ENCODE results near the gene SFI1.

Gene SFI1

GRCh38 chr22:31603081-31603525 lies 106.8 kb downstream of the SFI1 start:
- 0 out of 2 replicates have a peak, but pooled peaks cover 10% of the 10 kb centered on the region for H3K36me3 ChIP-seq (ENCODE audit: low read depth)
- no peak overlapping the region for H3K4me3 ChIP-seq (ENCODE audit: severe bottlenecking)
- no peaks in the 10 kb centered on the region for H3K9me3 ChIP-seq (ENCODE audit: severe bottlenecking)
- TF ChIP-seq, protein P1, sequence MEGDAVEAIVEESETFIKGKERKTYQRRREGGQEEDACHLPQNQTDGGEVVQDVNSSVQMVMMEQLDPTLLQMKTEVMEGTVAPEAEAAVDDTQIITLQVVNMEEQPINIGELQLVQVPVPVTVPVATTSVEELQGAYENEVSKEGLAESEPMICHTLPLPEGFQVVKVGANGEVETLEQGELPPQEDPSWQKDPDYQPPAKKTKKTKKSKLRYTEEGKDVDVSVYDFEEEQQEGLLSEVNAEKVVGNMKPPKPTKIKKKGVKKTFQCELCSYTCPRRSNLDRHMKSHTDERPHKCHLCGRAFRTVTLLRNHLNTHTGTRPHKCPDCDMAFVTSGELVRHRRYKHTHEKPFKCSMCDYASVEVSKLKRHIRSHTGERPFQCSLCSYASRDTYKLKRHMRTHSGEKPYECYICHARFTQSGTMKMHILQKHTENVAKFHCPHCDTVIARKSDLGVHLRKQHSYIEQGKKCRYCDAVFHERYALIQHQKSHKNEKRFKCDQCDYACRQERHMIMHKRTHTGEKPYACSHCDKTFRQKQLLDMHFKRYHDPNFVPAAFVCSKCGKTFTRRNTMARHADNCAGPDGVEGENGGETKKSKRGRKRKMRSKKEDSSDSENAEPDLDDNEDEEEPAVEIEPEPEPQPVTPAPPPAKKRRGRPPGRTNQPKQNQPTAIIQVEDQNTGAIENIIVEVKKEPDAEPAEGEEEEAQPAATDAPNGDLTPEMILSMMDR (IDR thresholded peaks at IDR 0.05; ENCODE audit: poor library complexity, severe bottlenecking) = no peak
- H3K27me3 ChIP-seq (ENCODE audit: insufficient read depth, poor library complexity, severe bottlenecking) = no peaks in the 10 kb centered on the region
- DNase-seq (ENCODE audit: low spot score) = peak; percentile 8
- no peak for ATAC-seq (ENCODE audit: low read depth)
- no peaks in the 10 kb centered on the region for H3K4me1 ChIP-seq (ENCODE audit: insufficient read depth, poor library complexity, severe bottlenecking)
- no peak overlapping the region for H3K27ac ChIP-seq (ENCODE audit: poor library complexity, severe bottlenecking)

GRCh38 chr22:31603574-31603973 lies 107.2 kb downstream of the SFI1 start:
- DNase-seq (ENCODE audit: low spot score) (peak; percentile 25), ATAC-seq (ENCODE audit: low read depth) (no peak)
- H3K9me3 ChIP-seq (ENCODE audit: severe bottlenecking) = no peaks in the 10 kb centered on the region
- H3K27ac ChIP-seq (ENCODE audit: poor library complexity, severe bottlenecking) = no peak overlapping the region
- TF ChIP-seq, protein P1 (IDR thresholded peaks at IDR 0.05; ENCODE audit: poor library complexity, severe bottlenecking) = no peak
- H3K27me3 ChIP-seq (ENCODE audit: insufficient read depth, poor library complexity, severe bottlenecking) = no peaks in the 10 kb centered on the region
- H3K4me1 ChIP-seq (ENCODE audit: insufficient read depth, poor library complexity, severe bottlenecking) = no peaks in the 10 kb centered on the region
- 0 out of 2 replicates have a peak, but pooled peaks cover 10% of the 10 kb centered on the region for H3K36me3 ChIP-seq (ENCODE audit: low read depth)
- H3K4me3 ChIP-seq (ENCODE audit: severe bottlenecking) = no peak overlapping the region

GRCh38 chr22:31604137-31604705 lies 107.9 kb downstream of the SFI1 start:
- Histone ChIP-seq H3K4me3 (ENCODE audit: severe bottlenecking) (no peak overlapping the region), H3K27me3 (ENCODE audit: insufficient read depth, poor library complexity, severe bottlenecking) (no peaks in the 10 kb centered on the region), H3K27ac (ENCODE audit: poor library complexity, severe bottlenecking) (no peak overlapping the region), H3K4me1 (ENCODE audit: insufficient read depth, poor library complexity, severe bottlenecking) (no peaks in the 10 kb centered on the region), H3K36me3 (ENCODE audit: low read depth) (0 out of 2 replicates have a peak, but pooled peaks cover 10% of the 10 kb centered on the region), H3K9me3 (ENCODE audit: severe bottlenecking) (no peaks in the 10 kb centered on the region)
- TF ChIP-seq, protein P1 (IDR thresholded peaks at IDR 0.05; ENCODE audit: poor library complexity, severe bottlenecking) = no peak
- peak; percentile 16 for DNase-seq (ENCODE audit: low spot score)
- ATAC-seq (ENCODE audit: low read depth) = no peak

DNA sequence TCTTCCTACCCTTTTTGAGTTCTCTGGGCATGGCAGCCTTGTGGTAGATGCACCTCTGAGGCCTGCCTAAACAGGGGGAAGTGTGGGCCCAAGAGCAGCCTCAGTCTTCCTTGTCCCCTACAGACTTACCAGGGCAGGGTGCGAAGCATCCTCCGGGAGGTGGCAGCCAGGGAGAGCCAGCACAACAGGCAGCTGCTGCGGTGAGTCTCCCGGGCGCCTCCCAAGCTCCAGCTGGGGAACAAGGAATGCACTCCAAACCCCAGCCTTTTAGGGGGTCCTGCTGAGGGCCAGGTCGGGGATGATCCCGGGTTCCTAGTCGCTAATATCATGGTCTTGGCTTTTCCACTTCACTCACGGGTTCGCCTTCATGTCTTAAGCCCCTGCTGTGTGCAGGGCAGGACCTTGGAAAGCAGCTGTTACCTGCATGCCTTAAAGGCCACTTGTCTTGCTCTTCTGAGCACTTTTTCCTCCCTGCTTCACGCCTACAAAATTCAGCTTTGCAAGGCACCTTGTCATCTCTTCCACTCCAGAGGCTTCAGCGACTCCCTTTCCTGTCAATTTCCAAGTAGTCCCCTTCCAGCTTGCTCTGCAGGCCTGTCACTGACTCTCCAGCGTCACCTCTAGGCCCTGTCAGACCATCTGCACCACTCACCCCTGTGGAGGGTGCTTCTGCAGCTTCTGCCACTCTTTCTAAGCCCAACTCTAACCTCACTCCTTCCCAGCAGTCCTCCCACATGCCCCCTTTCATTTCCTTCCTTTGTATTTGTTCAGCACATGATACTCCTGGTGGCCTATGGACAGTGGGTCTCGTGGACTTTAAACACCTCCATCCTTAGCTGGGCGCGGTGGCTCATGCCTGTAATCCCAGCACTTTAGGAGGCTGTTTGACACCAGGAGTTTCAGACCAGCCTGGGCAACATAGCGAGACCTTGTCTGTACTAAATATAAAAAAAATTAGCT lies 108.7 kb downstream of the SFI1 start:
- Histone ChIP-seq H3K4me1 (ENCODE audit: insufficient read depth, poor library complexity, severe bottlenecking) (no peaks in the 10 kb centered on the region), H3K9me3 (ENCODE audit: severe bottlenecking) (no peaks in the 10 kb centered on the region), H3K36me3 (ENCODE audit: low read depth) (0 out of 2 replicates have a peak, but pooled peaks cover 10% of the 10 kb centered on the region), H3K4me3 (ENCODE audit: severe bottlenecking) (no peak overlapping the region), H3K27me3 (ENCODE audit: insufficient read depth, poor library complexity, severe bottlenecking) (no peaks in the 10 kb centered on the region), H3K27ac (ENCODE audit: poor library complexity, severe bottlenecking) (no peak overlapping the region)
- DNase-seq (ENCODE audit: low spot score) (peak; percentile 48), ATAC-seq (ENCODE audit: low read depth) (no peak)
- TF ChIP-seq, protein P1 (IDR thresholded peaks at IDR 0.05; ENCODE audit: poor library complexity, severe bottlenecking) = no peak
